WI38 (cell line): Measurements from ENCODE around the gene GMDS.

Experiments used
- H3K4me3 ChIP-seq: 2 replicates; pipeline ENCODE4 v1.5.1; 2011; ENCODE audit warnings: low read depth, mild to moderate bottlenecking, control low read depth, low read length
- CTCF ChIP-seq: IDR thresholded peaks from 2 replicates; pipeline ENCODE4 v1.5.1; 2012; ENCODE audit warnings: low read depth, mild to moderate bottlenecking, control low read depth, low read length

The GMDS gene

DNA sequence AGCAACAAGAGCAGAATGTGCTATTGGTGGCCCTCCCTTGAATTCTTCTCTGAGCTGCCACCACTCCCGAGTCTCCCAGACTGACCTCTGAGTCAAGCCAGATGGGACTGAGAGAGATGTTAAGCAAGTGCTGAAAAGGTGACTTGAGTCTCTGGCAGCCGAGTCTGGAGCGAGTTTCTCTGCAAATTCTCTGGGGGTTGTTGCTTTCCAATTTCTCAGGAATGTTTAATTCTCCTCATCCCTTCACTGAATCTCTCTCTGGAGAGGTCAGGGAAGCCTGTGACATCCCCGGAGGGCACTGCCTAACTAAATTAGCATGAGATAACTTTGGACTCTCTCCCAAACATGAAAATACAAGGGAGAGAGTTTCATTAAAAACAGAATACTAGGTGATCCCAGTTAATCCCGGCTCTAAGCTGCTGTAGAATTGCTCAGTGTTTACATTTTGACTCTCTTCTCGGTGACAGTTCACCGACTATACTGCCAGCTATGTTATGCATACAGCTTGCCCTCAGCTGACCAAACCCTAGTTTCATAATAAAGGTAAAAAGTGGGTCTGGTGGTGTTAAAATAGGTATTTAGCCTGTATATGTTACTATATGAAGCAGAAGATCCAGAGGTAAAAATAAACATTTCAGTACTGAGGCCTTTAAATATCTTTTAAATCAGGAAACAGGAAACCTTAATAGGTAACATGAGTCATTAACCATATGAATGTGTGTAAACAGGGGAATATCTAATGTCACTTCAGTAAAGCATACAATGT is 477.7 kb downstream of the GMDS start:
- no peak for TF ChIP-seq CTCF

GRCh38 chr6:1766654-1767053 is 478.8 kb downstream of the GMDS start:
- H3K4me3 ChIP-seq, result no peak overlapping the region
- no peak for TF ChIP-seq CTCF

More for the DNA sequence above, 477.7 kb downstream of the GMDS start:
- H3K4me3 ChIP-seq, result no peak overlapping the region

DNA sequence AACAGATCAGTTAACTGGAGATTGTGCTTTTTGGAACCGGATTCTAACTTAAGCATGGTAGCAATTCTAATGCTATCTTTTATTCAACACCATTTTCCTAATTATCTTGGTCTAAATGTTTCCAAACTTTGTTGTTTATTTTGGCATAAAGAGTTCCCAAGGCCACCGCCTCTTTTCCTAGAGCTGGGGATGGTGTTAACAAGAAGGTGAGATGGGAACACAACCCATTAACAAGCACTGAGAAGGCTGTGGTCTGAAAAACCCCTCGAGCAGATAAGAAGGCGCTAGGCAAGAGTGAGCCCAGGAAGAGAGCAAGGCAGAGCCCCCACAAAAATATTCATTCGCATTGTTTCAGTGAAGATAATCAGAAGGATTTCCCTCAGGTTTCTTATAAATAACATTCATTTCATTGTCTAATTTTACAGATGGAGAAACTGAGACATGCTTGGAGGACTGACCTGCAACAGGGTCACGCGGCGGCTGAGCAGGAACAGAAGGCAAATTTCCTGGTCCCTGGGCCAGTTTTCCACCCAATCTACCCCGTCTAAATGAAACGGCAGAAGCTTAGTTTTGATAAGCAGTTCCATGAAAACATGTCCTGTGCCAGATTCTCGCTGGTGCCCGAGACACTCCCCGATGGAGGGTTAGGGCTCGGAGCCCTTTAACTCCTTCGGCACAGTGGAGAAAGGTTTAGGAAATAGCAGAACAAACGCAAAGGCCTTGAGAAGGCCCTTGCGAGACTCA is 480.1 kb downstream of the GMDS start:
- no peak overlapping the region for H3K4me3 ChIP-seq
- no peak for TF ChIP-seq CTCF

DNA sequence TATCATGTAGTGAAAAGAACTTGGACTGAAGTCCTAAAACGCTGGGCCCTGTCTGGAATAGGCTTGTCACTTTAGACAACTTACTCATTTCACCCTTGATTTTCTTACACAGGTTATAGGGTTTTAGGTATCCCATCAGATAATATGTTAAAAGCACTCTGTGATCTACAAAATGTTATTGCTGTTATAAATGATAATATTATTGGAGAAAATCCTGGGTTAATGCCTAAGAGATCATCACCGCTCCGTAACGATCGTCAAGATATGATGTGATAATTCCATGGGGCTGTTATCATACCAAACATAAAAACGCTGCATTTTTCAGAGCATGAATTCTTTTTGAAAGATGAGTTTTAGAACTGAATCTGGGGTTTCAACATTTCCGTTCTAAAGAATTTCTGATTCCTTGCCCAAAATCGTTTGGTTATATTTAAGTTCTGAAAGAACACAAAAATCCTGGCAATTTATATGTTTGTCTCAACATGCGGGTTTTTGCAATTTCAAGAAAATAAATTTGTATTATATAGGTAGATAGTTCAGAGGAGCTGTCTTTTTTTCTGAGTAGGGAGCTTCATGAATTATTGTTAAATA is 480.9 kb downstream of the GMDS start:
- H3K4me3 ChIP-seq, result no peak overlapping the region
- no peak for TF ChIP-seq CTCF

GRCh38 chr6:1763404-1763803 is 482.0 kb downstream of the GMDS start:
- no peak overlapping the region for H3K4me3 ChIP-seq
- TF ChIP-seq CTCF, result no peak

- H3K4me3 ChIP-seq, result no peak overlapping the region
These were observed 483.2 kb downstream of the GMDS start for GRCh38 chr6:1762203-1762602.

More at GRCh38 chr6:1762203-1762602, 483.2 kb downstream of the GMDS start:
- TF ChIP-seq CTCF, result no peak
